ENCODE data around the gene DHRS13. TPM values are rescaled to one million over a fixed set of nuclear protein-coding genes. Genes with fewer than 3 reads are reported as not detected.

Gene DHRS13
- total RNA-seq, 2 donors from 2014 or later, result 36.8 to 61.3 TPM

- 38% methylated on average over 3 of the region's 3 CpGs for WGBS
- TF ChIP-seq POLR2A (IDR thresholded peaks at IDR 0.05) (no peak), POLR2AphosphoS5 (IDR thresholded peaks at IDR 0.05) (no peak), CTCF (IDR thresholded peaks at IDR 0.05) (no peak)
- Histone ChIP-seq H3K27ac (peak overlapping the region; percentile 76 to 87), H3K27me3 (replicated peaks; ENCODE audit: insufficient read depth) (no peaks in the 10 kb centered on the region), H3K36me3 (no peaks in the 10 kb centered on the region), H3K9me3 (no peaks in the 10 kb centered on the region), H3K4me3 (peak overlapping the region in 1 of 2 donors; percentile 82), H3K4me1 (replicated peaks) (peaks cover 31% of the 10 kb centered on the region)
- no peak for DNase-seq (ENCODE audit: low spot score)
- intact Hi-C loops (cut with DNase I), result loop anchor here (5.0 kb wide), 1 partner anchor 50 kb away; the partner anchor contains the start of gene FLOT2
Observed at GRCh38 chr17:28947639-28948038, 44.8 kb upstream of the DHRS13 start.

- peak; percentile 83 for TF ChIP-seq POLR2AphosphoS5 (IDR thresholded peaks at IDR 0.05)
- no peak for TF ChIP-seq CTCF (IDR thresholded peaks at IDR 0.05)
- no peak for TF ChIP-seq POLR2A (IDR thresholded peaks at IDR 0.05)
- Histone ChIP-seq H3K4me1 (replicated peaks) (peaks cover 31% of the 10 kb centered on the region), H3K4me3 (peak overlapping the region in 1 of 2 donors; percentile 2), H3K36me3 (no peaks in the 10 kb centered on the region), H3K9me3 (no peaks in the 10 kb centered on the region), H3K27ac (peak overlapping the region; percentile 54 to 76), H3K27me3 (replicated peaks; ENCODE audit: insufficient read depth) (no peaks in the 10 kb centered on the region)
- 18% methylated on average over 4 of the region's 4 CpGs for WGBS
- intact Hi-C loops (cut with DNase I), result loop anchor here (5.0 kb wide), 1 partner anchor 49 kb away; the partner anchor contains the start of gene FLOT2
- DNase-seq (ENCODE audit: low spot score), result peak; percentile 65
Observed at GRCh38 chr17:28946239-28946638, 43.4 kb upstream of the DHRS13 start.

- H3K9me3 ChIP-seq, result no peaks in the 10 kb centered on the region
- peak overlapping the region; percentile 54 to 76 for H3K27ac ChIP-seq
- peaks cover 35% of the 10 kb centered on the region for H3K4me1 ChIP-seq (replicated peaks)
- intact Hi-C loops (cut with DNase I), result loop anchor here (5.0 kb wide), 1 partner anchor 48 kb away; the partner anchor contains the start of gene FLOT2
- WGBS, result 41% methylated on average over 8 of the region's 8 CpGs
- H3K4me3 ChIP-seq, result no peak overlapping the region
- no peaks in the 10 kb centered on the region for H3K36me3 ChIP-seq
- H3K27me3 ChIP-seq (replicated peaks; ENCODE audit: insufficient read depth), result no peaks in the 10 kb centered on the region
- DNase-seq (ENCODE audit: low spot score), result no peak
- TF ChIP-seq POLR2A (IDR thresholded peaks at IDR 0.05) (no peak), POLR2AphosphoS5 (IDR thresholded peaks at IDR 0.05) (no peak), CTCF (IDR thresholded peaks at IDR 0.05) (no peak)
Observed at GRCh38 chr17:28944862-28945741, 42.2 kb upstream of the DHRS13 start.

GRCh38 chr17:28944343-28944742, 41.5 kb upstream of the DHRS13 start:
- no peak for DNase-seq (ENCODE audit: low spot score)
- TF ChIP-seq CTCF (IDR thresholded peaks at IDR 0.05), result no peak
- no peak for TF ChIP-seq POLR2A (IDR thresholded peaks at IDR 0.05)
- TF ChIP-seq POLR2AphosphoS5 (IDR thresholded peaks at IDR 0.05), result no peak
- intact Hi-C loops (cut with DNase I), result no loop called here
- Histone ChIP-seq H3K27me3 (replicated peaks; ENCODE audit: insufficient read depth) (no peaks in the 10 kb centered on the region), H3K4me1 (replicated peaks) (peaks cover 35% of the 10 kb centered on the region), H3K36me3 (no peaks in the 10 kb centered on the region), H3K27ac (peak overlapping the region in 1 of 2 donors; percentile 76), H3K9me3 (no peaks in the 10 kb centered on the region), H3K4me3 (no peak overlapping the region)
- WGBS, result 86% methylated on average over 4 of the region's 4 CpGs
